Muscle of back (tissue), 11 donors: ENCODE data around the gene HHATL. TPM values are rescaled to one million over a fixed set of nuclear protein-coding genes. Genes with fewer than 3 reads are reported as not detected.

Source experiments
- DNase-seq, 3 donors: peaks; one replicate each; pipeline versions ENCODE4 v3.0.0 to v3.0.0-alpha.2; 2013
- polyA plus RNA-seq, 10 donors: library from polyadenylated mRNA; unstranded; fragments of 120-200 nt; gene quantifications; one replicate each; pipeline ENCODE4 v1.2.1, GENCODE V29; 2013; ENCODE audit not compliant: insufficient read length in 10 of 10

HHATL gene
- polyA plus RNA-seq, 10 donors = 20.7 to 85.0 (median 48.6) TPM

GRCh38 chr3:42700366-42701288 lies 2.0 kb downstream of the HHATL start:
- no peak for DNase-seq

GRCh38 chr3:42699511-42699971 lies 3.1 kb downstream of the HHATL start:
- no peak for DNase-seq

- no peak for DNase-seq
These were observed 3.7 kb downstream of the HHATL start for GRCh38 chr3:42698911-42699230.

GRCh38 chr3:42698216-42698910 lies 4.2 kb downstream of the HHATL start:
- DNase-seq = no peak

GRCh38 chr3:42697289-42698051 lies 5.1 kb downstream of the HHATL start:
- no peak for DNase-seq

GRCh38 chr3:42696356-42697288 lies 6.0 kb downstream of the HHATL start:
- no peak for DNase-seq

- no peak for DNase-seq
These were observed 8.2 kb downstream of the HHATL start for GRCh38 chr3:42694366-42694765.

GRCh38 chr3:42693530-42693930 lies 9.1 kb downstream of the HHATL start:
- no peak for DNase-seq

- DNase-seq = no peak
These were observed 9.7 kb downstream of the HHATL start for GRCh38 chr3:42692667-42693529.

- no peak for DNase-seq
These were observed 10.6 kb downstream of the HHATL start for GRCh38 chr3:42691816-42692666.

GRCh38 chr3:42690766-42691680 lies 11.6 kb downstream of the HHATL start:
- no peak for DNase-seq

- no peak for DNase-seq
These were observed 12.4 kb downstream of the HHATL start for GRCh38 chr3:42690191-42690590.

GRCh38 chr3:42689421-42690014 lies 13.1 kb downstream of the HHATL start:
- DNase-seq = no peak

GRCh38 chr3:42688487-42689420 lies 13.8 kb downstream of the HHATL start:
- no peak for DNase-seq

- no peak for DNase-seq
These were observed 14.6 kb downstream of the HHATL start for GRCh38 chr3:42688016-42688415.
